ENCODE data around the gene KLHL7. TPM values are rescaled to one million over a fixed set of nuclear protein-coding genes. Genes with fewer than 3 reads are reported as not detected.

Gene KLHL7
- polyA plus RNA-seq (2013, experiment 1 of 4) = 106 TPM
- polyA plus RNA-seq (2013, experiment 2 of 4) = 97.9 TPM
- polyA plus RNA-seq (2013, experiment 3 of 4) = 92.5 TPM
- polyA plus RNA-seq (2013, experiment 4 of 4) = 103 TPM

- peaks cover 8% of the 10 kb centered on the region for H3K4me1 ChIP-seq (ENCODE audit: control insufficient read depth, insufficient read depth, low read length)
- H3K4me3 ChIP-seq (ENCODE audit: insufficient read depth, low read depth, low read length) = peak within 1 kb of the TSS; percentile 99
- WGBS, 2 experiments = 0% methylated on average over 40 of the region's 40 CpGs
- no peaks in the 10 kb centered on the region for H3K36me3 ChIP-seq (ENCODE audit: control insufficient read depth, insufficient read depth, low read length)
- H3K27me3 ChIP-seq (ENCODE audit: control insufficient read depth, insufficient read depth, low read length, poor library complexity, severe bottlenecking) = no peaks in the 10 kb centered on the region
- H3K27ac ChIP-seq (ENCODE audit: insufficient read depth, low read depth, low read length, poor library complexity, severe bottlenecking) = peak within 1 kb of the TSS; percentile 93
- no peaks in the 10 kb centered on the region for H3K9me3 ChIP-seq (ENCODE audit: control insufficient read depth, low read length)
Observed at GRCh38 chr7:23105644-23106056, at the start of gene KLHL7. KLHL7 (plus strand) TSS chr7:23105785; CDS start chr7:23106027, 242 bp downstream.

- H3K9me3 ChIP-seq (ENCODE audit: control insufficient read depth, low read length) = no peaks in the 10 kb centered on the region
- no peaks in the 10 kb centered on the region for H3K4me1 ChIP-seq (ENCODE audit: control insufficient read depth, insufficient read depth, low read length)
- H3K36me3 ChIP-seq (ENCODE audit: control insufficient read depth, insufficient read depth, low read length) = no peaks in the 10 kb centered on the region
- WGBS, 2 experiments = 90 to 92% methylated on average over 6 of the region's 6 CpGs
- no peak overlapping the region for H3K27ac ChIP-seq (ENCODE audit: insufficient read depth, low read depth, low read length, poor library complexity, severe bottlenecking)
- no peak overlapping the region for H3K4me3 ChIP-seq (ENCODE audit: insufficient read depth, low read depth, low read length)
- no peaks in the 10 kb centered on the region for H3K27me3 ChIP-seq (ENCODE audit: control insufficient read depth, insufficient read depth, low read length, poor library complexity, severe bottlenecking)
Observed at GRCh38 chr7:23058408-23059096, 47.0 kb upstream of the KLHL7 start.

GRCh38 chr7:23061327-23061726, 44.3 kb upstream of the KLHL7 start:
- 84 to 89% methylated on average over 5 of the region's 6 CpGs for WGBS, 2 experiments
- H3K9me3 ChIP-seq (ENCODE audit: control insufficient read depth, low read length) = no peaks in the 10 kb centered on the region
- no peaks in the 10 kb centered on the region for H3K27me3 ChIP-seq (ENCODE audit: control insufficient read depth, insufficient read depth, low read length, poor library complexity, severe bottlenecking)
- no peaks in the 10 kb centered on the region for H3K36me3 ChIP-seq (ENCODE audit: control insufficient read depth, insufficient read depth, low read length)
- H3K4me1 ChIP-seq (ENCODE audit: control insufficient read depth, insufficient read depth, low read length) = no peaks in the 10 kb centered on the region
- H3K27ac ChIP-seq (ENCODE audit: insufficient read depth, low read depth, low read length, poor library complexity, severe bottlenecking) = no peak overlapping the region
- no peak overlapping the region for H3K4me3 ChIP-seq (ENCODE audit: insufficient read depth, low read depth, low read length)

- Histone ChIP-seq H3K9me3 (ENCODE audit: control insufficient read depth, low read length) (no peaks in the 10 kb centered on the region), H3K4me1 (ENCODE audit: control insufficient read depth, insufficient read depth, low read length) (no peaks in the 10 kb centered on the region), H3K4me3 (ENCODE audit: insufficient read depth, low read depth, low read length) (no peak overlapping the region), H3K36me3 (ENCODE audit: control insufficient read depth, insufficient read depth, low read length) (no peaks in the 10 kb centered on the region), H3K27ac (ENCODE audit: insufficient read depth, low read depth, low read length, poor library complexity, severe bottlenecking) (no peak overlapping the region), H3K27me3 (ENCODE audit: control insufficient read depth, insufficient read depth, low read length, poor library complexity, severe bottlenecking) (no peaks in the 10 kb centered on the region)
- WGBS, 2 experiments = 94 to 97% methylated on average over 7 of the region's 7 CpGs
Observed at GRCh38 chr7:23062452-23062851, 43.1 kb upstream of the KLHL7 start.

GRCh38 chr7:23065974-23066373, 39.6 kb upstream of the KLHL7 start:
- Histone ChIP-seq H3K27ac (ENCODE audit: insufficient read depth, low read depth, low read length, poor library complexity, severe bottlenecking) (no peak overlapping the region), H3K36me3 (ENCODE audit: control insufficient read depth, insufficient read depth, low read length) (no peaks in the 10 kb centered on the region), H3K9me3 (ENCODE audit: control insufficient read depth, low read length) (no peaks in the 10 kb centered on the region), H3K4me1 (ENCODE audit: control insufficient read depth, insufficient read depth, low read length) (no peaks in the 10 kb centered on the region), H3K4me3 (ENCODE audit: insufficient read depth, low read depth, low read length) (no peak overlapping the region), H3K27me3 (ENCODE audit: control insufficient read depth, insufficient read depth, low read length, poor library complexity, severe bottlenecking) (no peaks in the 10 kb centered on the region)
- WGBS, 2 experiments = 96 to 100% methylated on average over 1 of the region's 1 CpG

GRCh38 chr7:23067271-23067670, 38.3 kb upstream of the KLHL7 start:
- H3K4me1 ChIP-seq (ENCODE audit: control insufficient read depth, insufficient read depth, low read length) = no peaks in the 10 kb centered on the region
- no peak overlapping the region for H3K27ac ChIP-seq (ENCODE audit: insufficient read depth, low read depth, low read length, poor library complexity, severe bottlenecking)
- no peaks in the 10 kb centered on the region for H3K27me3 ChIP-seq (ENCODE audit: control insufficient read depth, insufficient read depth, low read length, poor library complexity, severe bottlenecking)
- no peak overlapping the region for H3K4me3 ChIP-seq (ENCODE audit: insufficient read depth, low read depth, low read length)
- H3K36me3 ChIP-seq (ENCODE audit: control insufficient read depth, insufficient read depth, low read length) = no peaks in the 10 kb centered on the region
- H3K9me3 ChIP-seq (ENCODE audit: control insufficient read depth, low read length) = no peaks in the 10 kb centered on the region
- 53 to 71% methylated on average over 1 of the region's 1 CpG for WGBS, 2 experiments

GRCh38 chr7:23072048-23072447, 33.5 kb upstream of the KLHL7 start:
- Histone ChIP-seq H3K4me3 (ENCODE audit: insufficient read depth, low read depth, low read length) (no peak overlapping the region), H3K4me1 (ENCODE audit: control insufficient read depth, insufficient read depth, low read length) (peaks cover 5% of the 10 kb centered on the region)

GRCh38 chr7:23072922-23073321, 32.7 kb upstream of the KLHL7 start:
- Histone ChIP-seq H3K9me3 (ENCODE audit: control insufficient read depth, low read length) (no peaks in the 10 kb centered on the region), H3K27ac (ENCODE audit: insufficient read depth, low read depth, low read length, poor library complexity, severe bottlenecking) (no peak overlapping the region), H3K36me3 (ENCODE audit: control insufficient read depth, insufficient read depth, low read length) (no peaks in the 10 kb centered on the region), H3K27me3 (ENCODE audit: control insufficient read depth, insufficient read depth, low read length, poor library complexity, severe bottlenecking) (no peaks in the 10 kb centered on the region), H3K4me3 (ENCODE audit: insufficient read depth, low read depth, low read length) (no peak overlapping the region), H3K4me1 (ENCODE audit: control insufficient read depth, insufficient read depth, low read length) (peaks cover 5% of the 10 kb centered on the region)
- WGBS, 2 experiments = 45 to 48% methylated on average over 2 of the region's 2 CpGs

More at GRCh38 chr7:23072048-23072447, 33.5 kb upstream of the KLHL7 start:
- H3K36me3 ChIP-seq (ENCODE audit: control insufficient read depth, insufficient read depth, low read length) = no peaks in the 10 kb centered on the region
- no peak overlapping the region for H3K27ac ChIP-seq (ENCODE audit: insufficient read depth, low read depth, low read length, poor library complexity, severe bottlenecking)
- no peaks in the 10 kb centered on the region for H3K27me3 ChIP-seq (ENCODE audit: control insufficient read depth, insufficient read depth, low read length, poor library complexity, severe bottlenecking)
- H3K9me3 ChIP-seq (ENCODE audit: control insufficient read depth, low read length) = no peaks in the 10 kb centered on the region

GRCh38 chr7:23074443-23075261, 30.9 kb upstream of the KLHL7 start:
- no peaks in the 10 kb centered on the region for H3K27me3 ChIP-seq (ENCODE audit: control insufficient read depth, insufficient read depth, low read length, poor library complexity, severe bottlenecking)
- WGBS, 2 experiments = 91 to 100% methylated on average over 2 of the region's 2 CpGs
- H3K27ac ChIP-seq (ENCODE audit: insufficient read depth, low read depth, low read length, poor library complexity, severe bottlenecking) = no peak overlapping the region
- H3K4me1 ChIP-seq (ENCODE audit: control insufficient read depth, insufficient read depth, low read length) = peaks cover 5% of the 10 kb centered on the region
- no peak overlapping the region for H3K4me3 ChIP-seq (ENCODE audit: insufficient read depth, low read depth, low read length)
- no peaks in the 10 kb centered on the region for H3K9me3 ChIP-seq (ENCODE audit: control insufficient read depth, low read length)
- no peaks in the 10 kb centered on the region for H3K36me3 ChIP-seq (ENCODE audit: control insufficient read depth, insufficient read depth, low read length)

- 85 to 93% methylated on average over 3 of the region's 3 CpGs for WGBS, 2 experiments
- no peaks in the 10 kb centered on the region for H3K36me3 ChIP-seq (ENCODE audit: control insufficient read depth, insufficient read depth, low read length)
- H3K4me3 ChIP-seq (ENCODE audit: insufficient read depth, low read depth, low read length) = no peak overlapping the region
- no peaks in the 10 kb centered on the region for H3K9me3 ChIP-seq (ENCODE audit: control insufficient read depth, low read length)
- no peak overlapping the region for H3K27ac ChIP-seq (ENCODE audit: insufficient read depth, low read depth, low read length, poor library complexity, severe bottlenecking)
- peaks cover 5% of the 10 kb centered on the region for H3K4me1 ChIP-seq (ENCODE audit: control insufficient read depth, insufficient read depth, low read length)
- H3K27me3 ChIP-seq (ENCODE audit: control insufficient read depth, insufficient read depth, low read length, poor library complexity, severe bottlenecking) = no peaks in the 10 kb centered on the region
Observed at GRCh38 chr7:23075571-23075970, 30.0 kb upstream of the KLHL7 start.
